ENCODE measurements around the gene MYO9B. TPM values are rescaled to one million over a fixed set of nuclear protein-coding genes. Genes with fewer than 3 reads are reported as not detected.

MYO9B gene
- total and polyA plus RNA-seq, 9 of the 15 experiments (the other 6 are each of a cell fraction or from before 2014, with no cell fraction given), result 2.4 to 77.6 (median 23.0) TPM

DNA sequence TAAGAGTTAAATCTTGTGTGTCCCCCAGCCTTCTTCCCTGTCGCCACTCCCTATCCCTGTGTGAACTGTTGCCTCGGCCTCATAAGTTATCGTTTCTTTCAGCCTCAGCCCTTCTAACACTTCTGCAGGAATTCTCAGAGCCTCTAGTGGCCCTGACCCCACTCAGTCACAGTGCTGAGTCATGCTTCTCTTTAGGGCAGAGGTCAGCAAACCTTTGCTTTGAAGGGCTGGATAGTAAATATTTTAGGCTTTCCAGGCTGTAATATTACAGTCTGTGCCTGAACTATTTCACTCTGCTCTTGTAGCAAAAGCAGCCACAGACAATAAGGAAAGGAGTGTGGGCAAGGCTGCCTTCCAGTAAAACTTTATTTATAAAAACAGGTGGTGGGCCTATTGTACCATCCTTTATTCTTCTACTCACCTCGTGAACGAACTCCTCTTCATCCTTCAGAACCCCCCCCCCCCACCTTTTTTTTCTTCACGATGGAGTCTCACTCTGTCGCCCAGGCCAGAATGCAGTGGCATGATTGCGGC is 22.1 kb downstream of the MYO9B start (continued):
- TF ChIP-seq, protein P1, sequence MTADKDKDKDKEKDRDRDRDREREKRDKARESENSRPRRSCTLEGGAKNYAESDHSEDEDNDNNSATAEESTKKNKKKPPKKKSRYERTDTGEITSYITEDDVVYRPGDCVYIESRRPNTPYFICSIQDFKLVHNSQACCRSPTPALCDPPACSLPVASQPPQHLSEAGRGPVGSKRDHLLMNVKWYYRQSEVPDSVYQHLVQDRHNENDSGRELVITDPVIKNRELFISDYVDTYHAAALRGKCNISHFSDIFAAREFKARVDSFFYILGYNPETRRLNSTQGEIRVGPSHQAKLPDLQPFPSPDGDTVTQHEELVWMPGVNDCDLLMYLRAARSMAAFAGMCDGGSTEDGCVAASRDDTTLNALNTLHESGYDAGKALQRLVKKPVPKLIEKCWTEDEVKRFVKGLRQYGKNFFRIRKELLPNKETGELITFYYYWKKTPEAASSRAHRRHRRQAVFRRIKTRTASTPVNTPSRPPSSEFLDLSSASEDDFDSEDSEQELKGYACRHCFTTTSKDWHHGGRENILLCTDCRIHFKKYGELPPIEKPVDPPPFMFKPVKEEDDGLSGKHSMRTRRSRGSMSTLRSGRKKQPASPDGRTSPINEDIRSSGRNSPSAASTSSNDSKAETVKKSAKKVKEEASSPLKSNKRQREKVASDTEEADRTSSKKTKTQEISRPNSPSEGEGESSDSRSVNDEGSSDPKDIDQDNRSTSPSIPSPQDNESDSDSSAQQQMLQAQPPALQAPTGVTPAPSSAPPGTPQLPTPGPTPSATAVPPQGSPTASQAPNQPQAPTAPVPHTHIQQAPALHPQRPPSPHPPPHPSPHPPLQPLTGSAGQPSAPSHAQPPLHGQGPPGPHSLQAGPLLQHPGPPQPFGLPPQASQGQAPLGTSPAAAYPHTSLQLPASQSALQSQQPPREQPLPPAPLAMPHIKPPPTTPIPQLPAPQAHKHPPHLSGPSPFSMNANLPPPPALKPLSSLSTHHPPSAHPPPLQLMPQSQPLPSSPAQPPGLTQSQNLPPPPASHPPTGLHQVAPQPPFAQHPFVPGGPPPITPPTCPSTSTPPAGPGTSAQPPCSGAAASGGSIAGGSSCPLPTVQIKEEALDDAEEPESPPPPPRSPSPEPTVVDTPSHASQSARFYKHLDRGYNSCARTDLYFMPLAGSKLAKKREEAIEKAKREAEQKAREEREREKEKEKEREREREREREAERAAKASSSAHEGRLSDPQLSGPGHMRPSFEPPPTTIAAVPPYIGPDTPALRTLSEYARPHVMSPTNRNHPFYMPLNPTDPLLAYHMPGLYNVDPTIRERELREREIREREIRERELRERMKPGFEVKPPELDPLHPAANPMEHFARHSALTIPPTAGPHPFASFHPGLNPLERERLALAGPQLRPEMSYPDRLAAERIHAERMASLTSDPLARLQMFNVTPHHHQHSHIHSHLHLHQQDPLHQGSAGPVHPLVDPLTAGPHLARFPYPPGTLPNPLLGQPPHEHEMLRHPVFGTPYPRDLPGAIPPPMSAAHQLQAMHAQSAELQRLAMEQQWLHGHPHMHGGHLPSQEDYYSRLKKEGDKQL (CRISPR knock-in tag; IDR thresholded peaks at IDR 0.05; ENCODE audit: borderline replicate concordance), result no peak
- TF ChIP-seq ZFX (CRISPR knock-in tag; IDR thresholded peaks at IDR 0.05) (no peak; the same call in 1 of the 2 replicates), ZNF589 (CRISPR knock-in tag; IDR thresholded peaks at IDR 0.05; ENCODE audit: low read depth) (no peak), ZBTB9 (CRISPR knock-in tag; IDR thresholded peaks at IDR 0.05) (0 out of 2 replicates have a peak, but pooled peaks have one; percentile 45), CLOCK (CRISPR knock-in tag; IDR thresholded peaks at IDR 0.05; ENCODE audit: borderline replicate concordance) (no peak), ZNF384 (IDR thresholded peaks at IDR 0.05; ENCODE audit: low read depth, low read length) (no peak), HDGF (IDR thresholded peaks at IDR 0.05) (no peak), C11orf30 (IDR thresholded peaks at IDR 0.05; ENCODE audit: low read depth) (peak; percentile 97), ZSCAN29 (IDR thresholded peaks at IDR 0.05) (no peak), HDAC2 (IDR thresholded peaks at IDR 0.05) (peak; percentile 29; the same call in 1 of the 2 replicates), POLR2B (IDR thresholded peaks at IDR 0.05; ENCODE audit: low read depth, partially characterized antibody) (no peak), HMGN3 (IDR thresholded peaks at IDR 0.05; ENCODE audit: borderline replicate concordance, extremely low read depth, insufficient read length, low read depth, low read length) (no peak)
- TF ChIP-seq, protein P2, sequence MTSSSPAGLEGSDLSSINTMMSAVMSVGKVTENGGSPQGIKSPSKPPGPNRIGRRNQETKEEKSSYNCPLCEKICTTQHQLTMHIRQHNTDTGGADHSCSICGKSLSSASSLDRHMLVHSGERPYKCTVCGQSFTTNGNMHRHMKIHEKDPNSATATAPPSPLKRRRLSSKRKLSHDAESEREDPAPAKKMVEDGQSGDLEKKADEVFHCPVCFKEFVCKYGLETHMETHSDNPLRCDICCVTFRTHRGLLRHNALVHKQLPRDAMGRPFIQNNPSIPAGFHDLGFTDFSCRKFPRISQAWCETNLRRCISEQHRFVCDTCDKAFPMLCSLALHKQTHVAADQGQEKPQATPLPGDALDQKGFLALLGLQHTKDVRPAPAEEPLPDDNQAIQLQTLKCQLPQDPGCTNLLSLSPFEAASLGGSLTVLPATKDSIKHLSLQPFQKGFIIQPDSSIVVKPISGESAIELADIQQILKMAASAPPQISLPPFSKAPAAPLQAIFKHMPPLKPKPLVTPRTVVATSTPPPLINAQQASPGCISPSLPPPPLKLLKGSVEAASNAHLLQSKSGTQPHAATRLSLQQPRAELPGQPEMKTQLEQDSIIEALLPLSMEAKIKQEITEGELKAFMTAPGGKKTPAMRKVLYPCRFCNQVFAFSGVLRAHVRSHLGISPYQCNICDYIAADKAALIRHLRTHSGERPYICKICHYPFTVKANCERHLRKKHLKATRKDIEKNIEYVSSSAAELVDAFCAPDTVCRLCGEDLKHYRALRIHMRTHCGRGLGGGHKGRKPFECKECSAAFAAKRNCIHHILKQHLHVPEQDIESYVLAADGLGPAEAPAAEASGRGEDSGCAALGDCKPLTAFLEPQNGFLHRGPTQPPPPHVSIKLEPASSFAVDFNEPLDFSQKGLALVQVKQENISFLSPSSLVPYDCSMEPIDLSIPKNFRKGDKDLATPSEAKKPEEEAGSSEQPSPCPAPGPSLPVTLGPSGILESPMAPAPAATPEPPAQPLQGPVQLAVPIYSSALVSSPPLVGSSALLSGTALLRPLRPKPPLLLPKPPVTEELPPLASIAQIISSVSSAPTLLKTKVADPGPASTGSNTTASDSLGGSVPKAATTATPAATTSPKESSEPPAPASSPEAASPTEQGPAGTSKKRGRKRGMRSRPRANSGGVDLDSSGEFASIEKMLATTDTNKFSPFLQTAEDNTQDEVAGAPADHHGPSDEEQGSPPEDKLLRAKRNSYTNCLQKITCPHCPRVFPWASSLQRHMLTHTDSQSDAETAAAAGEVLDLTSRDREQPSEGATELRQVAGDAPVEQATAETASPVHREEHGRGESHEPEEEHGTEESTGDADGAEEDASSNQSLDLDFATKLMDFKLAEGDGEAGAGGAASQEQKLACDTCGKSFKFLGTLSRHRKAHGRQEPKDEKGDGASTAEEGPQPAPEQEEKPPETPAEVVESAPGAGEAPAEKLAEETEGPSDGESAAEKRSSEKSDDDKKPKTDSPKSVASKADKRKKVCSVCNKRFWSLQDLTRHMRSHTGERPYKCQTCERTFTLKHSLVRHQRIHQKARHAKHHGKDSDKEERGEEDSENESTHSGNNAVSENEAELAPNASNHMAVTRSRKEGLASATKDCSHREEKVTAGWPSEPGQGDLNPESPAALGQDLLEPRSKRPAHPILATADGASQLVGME (CRISPR knock-in tag; IDR thresholded peaks at IDR 0.05), result no peak
